Amygdala (tissue), 56 donors: ENCODE measurements around the gene MIEN1.
"Not testable (repeated sequence)": the region's sequence is repeated elsewhere in the genome, so short reads cannot be mapped to it uniquely, and the experiment has no call there.

ENCODE experiments used
- DNase-seq, 56 donors: peaks; one replicate each; lab custom pipeline; 2025; lab: John Stamatoyannopoulos, UW

The MIEN1 gene

GRCh38 chr17:39756380-39757079 lies 26.2 kb upstream of the MIEN1 start:
- no peak for DNase-seq

DNA sequence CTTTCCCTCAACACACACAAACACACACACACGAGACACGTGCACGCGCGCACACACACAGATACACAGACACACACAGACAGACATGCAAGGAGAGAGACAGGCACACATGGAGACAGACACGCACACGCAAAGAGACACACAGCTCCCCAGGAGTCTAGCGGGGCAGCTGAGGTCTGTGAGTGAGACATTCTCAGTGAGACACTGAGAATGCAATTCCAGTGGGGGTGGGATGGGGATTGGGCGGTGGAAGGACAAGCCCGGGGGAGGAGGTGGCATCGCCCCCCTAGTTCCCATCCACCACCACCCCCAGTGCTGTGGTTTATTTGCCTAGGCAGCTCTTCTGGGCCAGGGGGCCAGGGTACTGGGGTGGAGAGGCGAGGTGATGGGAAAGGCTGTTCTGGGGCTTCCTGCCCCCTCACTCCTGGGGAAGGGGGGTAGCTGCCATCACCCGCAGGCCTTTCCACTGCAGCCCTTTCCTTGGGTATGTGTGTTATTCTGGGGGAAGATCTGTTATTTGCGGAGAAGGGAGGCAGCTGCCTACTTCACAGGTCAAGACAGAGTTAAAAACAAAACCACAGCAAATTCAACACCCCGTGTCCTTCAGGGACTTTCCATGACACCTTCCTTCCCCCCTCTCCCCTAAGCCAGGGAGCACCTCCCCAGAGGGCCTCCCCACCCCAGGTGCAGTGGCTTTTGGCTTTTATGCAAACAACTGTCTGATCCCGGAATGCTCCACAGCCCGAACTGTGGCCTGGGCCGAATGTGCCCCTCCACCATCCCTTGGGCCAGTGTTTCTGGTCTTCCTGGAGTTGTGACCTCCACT lies 25.4 kb upstream of the MIEN1 start:
- no peak for DNase-seq

DNA sequence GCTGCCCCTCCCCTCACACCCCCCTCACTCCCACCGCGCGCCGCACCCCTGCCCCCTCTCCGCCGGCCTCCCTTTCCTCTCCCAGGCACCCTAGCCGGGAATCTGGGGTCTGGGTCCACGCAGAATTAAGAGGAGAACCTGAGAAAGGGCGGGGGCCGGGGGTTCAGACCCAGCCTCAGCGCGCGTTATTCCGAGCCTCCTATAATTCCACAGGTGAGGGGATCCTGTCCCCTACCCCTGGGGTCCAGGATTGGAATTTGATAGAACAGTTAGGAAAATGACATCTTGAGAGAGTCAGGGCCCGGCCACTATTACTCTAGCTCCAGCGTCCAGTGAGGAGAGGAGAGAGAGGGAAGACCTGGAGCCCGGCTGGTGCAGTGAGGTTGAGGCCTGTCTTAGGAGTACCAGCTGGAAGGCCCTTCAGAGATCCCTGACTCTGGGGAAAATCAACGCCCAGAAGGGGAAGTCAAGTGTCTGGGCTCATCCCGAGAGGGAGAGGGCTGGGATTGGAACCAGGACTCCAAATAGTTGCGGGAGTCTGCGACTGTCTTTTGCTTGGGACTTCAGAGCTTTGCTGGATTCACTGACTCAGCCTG lies 24.7 kb upstream of the MIEN1 start:
- DNase-seq = peak in 4 of 56 donors; percentile 8 to 24 (median 10)

DNA sequence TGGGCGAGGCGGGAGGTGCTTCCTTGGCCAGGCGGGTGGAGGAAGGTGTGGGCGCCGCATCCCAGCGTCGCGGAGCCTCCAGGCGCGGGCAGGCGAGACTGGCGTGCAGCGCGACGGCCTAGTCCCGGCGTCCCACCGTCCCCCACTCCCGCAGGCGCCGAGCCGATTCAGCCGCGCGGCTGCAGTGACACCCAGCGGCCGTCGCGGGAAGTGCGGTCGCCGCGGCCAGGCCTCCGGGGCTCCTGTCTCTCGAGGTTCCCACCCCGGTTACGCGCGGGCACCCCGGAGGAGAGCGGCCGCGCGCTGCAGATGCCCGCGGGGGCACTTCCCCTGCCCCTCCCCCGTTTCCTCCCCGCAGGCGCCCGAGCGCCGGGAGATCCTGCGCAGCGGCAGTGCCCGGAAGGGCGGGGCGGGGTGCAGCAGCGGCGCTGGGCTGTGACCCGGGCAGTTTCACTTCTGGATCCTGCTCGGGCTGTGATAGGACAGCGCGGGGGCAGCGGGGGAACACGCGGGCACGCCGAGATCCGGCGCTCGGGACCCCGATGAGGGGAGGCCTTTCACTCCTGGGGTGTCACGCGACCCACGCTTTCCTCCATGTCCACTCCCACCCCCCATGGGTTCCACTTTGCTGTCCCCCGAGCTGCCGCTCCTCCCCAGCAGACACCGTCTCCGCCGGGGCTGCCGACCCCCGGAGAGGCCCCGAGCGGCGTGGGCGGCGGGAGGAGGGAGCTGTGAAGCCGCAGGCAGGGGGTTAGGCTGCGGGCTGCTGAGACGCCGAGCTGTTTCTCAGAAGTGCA lies 24.0 kb upstream of the MIEN1 start:
- peak in 55 of 56 donors; percentile 22 to 90 (median 74) for DNase-seq

- peak in 6 of 56 donors; percentile 29 to 66 (median 54) for DNase-seq
These were observed 23.3 kb upstream of the MIEN1 start for GRCh38 chr17:39753514-39754160.

DNA sequence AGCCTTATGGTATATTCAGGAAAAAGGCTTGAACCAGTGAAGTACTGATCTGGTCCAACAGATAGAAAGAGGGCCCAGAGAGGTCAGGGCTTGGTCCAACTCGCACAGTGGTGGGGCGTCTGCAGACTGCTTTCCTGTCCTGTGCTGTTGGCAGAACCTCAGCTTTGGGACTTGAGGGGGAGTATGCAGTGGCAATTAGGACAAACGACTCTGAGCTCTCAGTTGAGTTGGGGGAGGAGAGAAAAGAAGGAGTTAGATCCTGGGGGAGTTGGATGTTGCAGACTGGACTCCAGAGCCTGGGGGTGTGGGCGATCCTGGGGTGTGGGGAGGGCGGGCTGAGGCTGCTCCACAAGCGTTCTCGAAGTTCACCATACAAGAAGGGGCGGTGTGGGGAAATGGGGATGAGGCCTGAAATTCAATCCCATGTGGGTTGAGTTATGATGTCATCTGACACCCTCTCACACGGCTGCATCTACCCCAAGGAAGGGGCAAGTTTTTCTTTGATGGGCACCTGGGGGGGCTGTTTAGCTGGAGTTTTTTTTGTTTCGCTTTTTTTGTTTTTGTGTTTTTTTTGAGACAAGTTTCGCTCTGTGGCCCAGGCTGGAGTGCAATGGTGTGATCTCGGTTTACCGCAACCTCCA lies 22.0 kb upstream of the MIEN1 start:
- DNase-seq = no peak

DNA sequence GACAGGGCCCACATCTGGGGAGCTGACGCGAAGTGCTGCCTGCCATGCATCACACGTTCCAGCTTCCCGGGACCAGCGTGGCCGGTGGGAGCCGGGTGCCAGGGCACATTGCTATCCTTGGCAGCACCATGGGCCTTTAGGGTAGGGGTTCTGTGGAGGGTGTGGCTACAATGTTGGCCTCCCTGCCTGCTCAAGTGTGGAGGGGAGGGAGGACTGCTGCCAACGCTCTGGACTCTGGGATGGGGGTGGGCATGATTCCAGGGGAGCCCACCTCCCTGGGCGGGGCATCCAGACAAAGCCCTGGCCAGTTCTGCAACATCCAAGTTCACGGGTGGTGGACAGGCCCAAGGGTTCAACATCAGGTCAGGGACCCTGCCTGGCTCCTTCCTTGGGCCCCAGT lies 21.3 kb upstream of the MIEN1 start:
- DNase-seq = no peak

- DNase-seq = no peak
These were observed 20.7 kb upstream of the MIEN1 start for GRCh38 chr17:39751016-39751543.

DNA sequence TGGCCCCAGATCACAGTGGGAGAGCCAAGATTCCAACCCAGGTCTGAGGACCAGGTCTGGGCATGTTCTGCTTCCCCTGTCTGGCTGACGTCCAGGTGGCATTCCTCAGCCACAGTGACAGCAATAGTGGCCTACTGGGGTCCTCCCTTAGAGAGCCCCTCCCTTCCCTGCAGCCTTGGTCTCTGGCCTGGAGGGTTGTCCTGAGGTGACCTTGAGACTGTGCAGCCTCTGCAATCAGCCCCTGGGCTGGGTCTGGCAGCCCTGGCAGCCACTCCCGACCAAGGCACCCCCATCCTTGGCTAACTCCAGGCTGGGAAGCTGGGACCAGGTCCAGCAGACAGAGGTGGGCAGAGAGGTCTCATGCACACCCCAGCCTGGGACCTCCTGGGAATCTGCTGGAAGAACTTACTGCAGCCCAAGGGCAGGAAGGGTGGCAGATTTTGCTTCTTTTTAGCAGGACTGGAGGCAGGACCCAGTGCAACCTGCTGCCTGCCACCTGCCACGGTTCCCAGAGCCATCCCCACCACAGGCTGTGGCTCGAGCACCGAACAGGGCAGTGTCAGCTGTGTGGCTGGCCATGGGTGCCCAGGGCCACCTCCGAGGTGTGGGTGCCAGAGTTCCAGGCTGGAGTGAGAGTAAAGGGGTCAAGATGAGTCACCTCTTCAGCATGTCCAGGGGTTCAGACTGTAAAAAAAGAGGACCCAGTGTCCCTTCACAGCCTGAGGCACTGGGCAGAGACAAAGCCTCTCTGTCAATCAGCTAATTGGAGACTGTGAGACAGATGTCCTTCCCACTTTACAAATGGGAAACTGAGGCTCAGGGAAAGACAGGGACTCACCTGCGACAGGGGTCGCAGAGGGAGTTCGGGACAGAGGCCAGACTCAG lies 20.0 kb upstream of the MIEN1 start:
- no peak for DNase-seq

- DNase-seq = not testable (repeated sequence)
These were observed 18.2 kb upstream of the MIEN1 start for GRCh38 chr17:39748444-39749034.

GRCh38 chr17:39747745-39748144 lies 17.4 kb upstream of the MIEN1 start:
- no peak for DNase-seq

DNA sequence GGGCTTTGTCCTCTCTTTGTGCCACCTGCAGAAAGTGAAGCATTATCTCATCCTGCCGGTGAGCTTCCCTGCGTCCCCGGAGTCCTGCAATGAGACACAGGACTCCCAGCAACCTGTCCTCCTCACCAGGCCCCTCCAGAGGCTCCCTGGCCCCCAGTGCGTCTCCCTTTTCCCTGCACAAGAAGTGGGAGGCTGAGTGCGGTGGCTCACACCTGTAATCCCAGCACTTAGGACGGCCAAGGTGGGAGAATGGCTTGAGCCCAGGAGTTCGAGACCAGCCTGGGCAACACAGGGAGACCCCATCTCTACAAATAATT lies 15.8 kb upstream of the MIEN1 start:
- no peak for DNase-seq

- DNase-seq = no peak
These were observed 15.2 kb upstream of the MIEN1 start for GRCh38 chr17:39745335-39746144.

- no peak for DNase-seq
These were observed 14.5 kb upstream of the MIEN1 start for GRCh38 chr17:39744836-39745215.

GRCh38 chr17:39744075-39744835 lies 13.9 kb upstream of the MIEN1 start:
- DNase-seq = no peak

- no peak for DNase-seq
These were observed 12.6 kb upstream of the MIEN1 start for GRCh38 chr17:39742856-39743436.
